ENCODE measurements around the gene TLR5. TPM values are rescaled to one million over a fixed set of nuclear protein-coding genes. Genes with fewer than 3 reads are reported as not detected.
A peak's percentile ranks its signal among the peaks of the same experiment; 100 is the strongest.

Gene TLR5
- total and polyA plus RNA-seq, 8 donors = 9.8 to 27.6 (median 10.6) TPM

DNA sequence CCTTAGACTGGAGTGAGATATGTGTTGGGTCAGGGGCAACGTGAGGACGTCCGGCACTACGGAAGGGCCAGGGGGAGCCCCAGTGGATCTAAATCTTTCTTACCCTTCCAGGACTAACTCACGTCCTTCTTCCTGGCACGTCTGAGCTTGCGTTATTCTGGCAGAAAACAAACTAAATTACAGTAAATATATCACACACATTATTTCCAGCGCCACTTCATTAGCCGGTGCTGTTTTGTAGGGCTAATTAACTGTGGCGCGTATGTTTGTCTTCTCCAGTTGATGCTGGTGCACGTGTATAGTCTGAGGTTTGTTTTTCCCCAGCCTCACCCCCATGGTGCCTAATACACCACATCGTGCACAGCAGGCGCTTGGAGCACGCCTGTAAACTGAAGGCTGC is 59.2 kb downstream of the TLR5 start:
- Histone ChIP-seq H3K27ac (no peak overlapping the region), H3K4me1 (peaks cover 8% of the 10 kb centered on the region in 2 donors)
- TF ChIP-seq, protein P1, sequence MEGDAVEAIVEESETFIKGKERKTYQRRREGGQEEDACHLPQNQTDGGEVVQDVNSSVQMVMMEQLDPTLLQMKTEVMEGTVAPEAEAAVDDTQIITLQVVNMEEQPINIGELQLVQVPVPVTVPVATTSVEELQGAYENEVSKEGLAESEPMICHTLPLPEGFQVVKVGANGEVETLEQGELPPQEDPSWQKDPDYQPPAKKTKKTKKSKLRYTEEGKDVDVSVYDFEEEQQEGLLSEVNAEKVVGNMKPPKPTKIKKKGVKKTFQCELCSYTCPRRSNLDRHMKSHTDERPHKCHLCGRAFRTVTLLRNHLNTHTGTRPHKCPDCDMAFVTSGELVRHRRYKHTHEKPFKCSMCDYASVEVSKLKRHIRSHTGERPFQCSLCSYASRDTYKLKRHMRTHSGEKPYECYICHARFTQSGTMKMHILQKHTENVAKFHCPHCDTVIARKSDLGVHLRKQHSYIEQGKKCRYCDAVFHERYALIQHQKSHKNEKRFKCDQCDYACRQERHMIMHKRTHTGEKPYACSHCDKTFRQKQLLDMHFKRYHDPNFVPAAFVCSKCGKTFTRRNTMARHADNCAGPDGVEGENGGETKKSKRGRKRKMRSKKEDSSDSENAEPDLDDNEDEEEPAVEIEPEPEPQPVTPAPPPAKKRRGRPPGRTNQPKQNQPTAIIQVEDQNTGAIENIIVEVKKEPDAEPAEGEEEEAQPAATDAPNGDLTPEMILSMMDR (IDR thresholded peaks at IDR 0.05) = no peak

DNA sequence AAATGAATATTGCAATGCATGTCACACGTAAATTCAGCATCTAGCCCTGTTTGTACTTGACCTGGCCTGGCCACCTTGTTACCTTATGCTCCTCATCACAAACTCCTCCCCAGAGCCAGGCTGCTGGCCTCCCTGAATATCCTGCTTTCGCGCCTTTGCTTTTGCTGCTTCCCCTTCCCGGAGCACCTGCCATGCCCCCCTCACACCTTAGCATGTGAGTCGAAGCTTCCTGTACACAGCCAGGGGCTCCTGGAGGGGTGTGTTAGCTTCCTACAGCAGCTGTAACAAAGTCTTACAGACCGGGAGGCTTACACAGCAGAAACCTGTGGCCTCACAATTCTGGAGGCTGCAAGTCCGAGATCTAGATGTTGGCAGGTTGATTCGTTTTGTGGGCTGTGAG is 60.1 kb downstream of the TLR5 start:
- Histone ChIP-seq H3K4me1 (peaks cover 7 to 11% of the 10 kb centered on the region in 2 donors), H3K27ac (no peak overlapping the region), H3K4me3 (no peak overlapping the region), H3K9me3 (no peaks in the 10 kb centered on the region), H3K27me3 (no peaks in the 10 kb centered on the region), H3K36me3 (no peaks in the 10 kb centered on the region)
- TF ChIP-seq, protein P1 (IDR thresholded peaks at IDR 0.05) = no peak
- DNase-seq (no peak), ATAC-seq (no peak)
- intact Hi-C loops (cut with DNase I) = loop anchor here (5.0 to 10.0 kb wide), 3 partner anchors 288 to 348 kb away; partner anchors contain the start of gene FAM177B (in 1 of the 2)

More for the DNA sequence above, 59.2 kb downstream of the TLR5 start:
- no peak overlapping the region for H3K4me3 ChIP-seq
- no peaks in the 10 kb centered on the region for H3K27me3 ChIP-seq
- intact Hi-C loops (cut with DNase I) = loop anchor here (5.0 to 10.0 kb wide), 3 partner anchors 289 to 349 kb away; partner anchors contain the start of gene FAM177B (in 1 of the 2)
- no peaks in the 10 kb centered on the region for H3K9me3 ChIP-seq
- peak in 2 of 4 donors; percentile 85 to 90 for DNase-seq
- H3K36me3 ChIP-seq = no peaks in the 10 kb centered on the region
- no peak for ATAC-seq

DNA sequence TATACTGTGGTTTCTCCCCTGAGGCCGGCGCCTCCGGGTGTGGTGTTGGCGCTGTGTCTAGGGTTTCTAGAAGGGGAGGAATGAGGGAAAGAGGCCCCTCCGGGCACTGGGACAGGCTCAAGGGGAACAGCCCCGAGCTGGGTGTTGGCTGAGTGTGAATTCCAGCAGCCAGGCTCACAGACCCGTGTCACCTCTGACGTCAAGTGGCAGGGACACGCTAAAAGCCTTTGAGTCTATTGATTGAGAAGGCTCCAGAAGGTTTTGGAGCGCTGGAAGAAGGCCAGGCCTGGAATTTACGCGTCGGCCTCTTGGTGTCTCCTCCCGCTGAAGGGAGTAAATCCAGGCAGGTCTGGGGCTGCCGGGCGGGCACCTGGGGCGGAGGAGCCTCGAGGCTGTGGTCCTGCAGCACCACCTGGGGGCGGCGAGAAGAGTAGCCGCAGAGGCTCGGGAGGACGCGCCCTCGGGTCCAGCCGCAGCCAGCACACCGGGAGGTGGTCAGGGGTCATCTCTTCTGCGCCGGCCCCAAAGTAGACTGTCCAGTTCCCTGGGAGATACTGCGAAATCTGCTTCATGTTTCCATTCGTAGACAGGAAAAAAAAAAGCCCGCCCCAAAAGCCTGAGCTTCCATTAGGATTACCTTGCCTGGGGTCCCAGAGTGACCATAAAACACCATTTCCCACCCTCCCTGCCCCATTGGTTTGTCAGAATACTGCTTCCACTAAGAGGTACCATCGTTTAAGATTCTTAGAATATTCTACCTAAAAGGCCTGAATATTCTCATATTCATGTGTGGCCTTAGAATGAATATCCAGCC is 61.7 kb downstream of the TLR5 start:
- H3K4me3 ChIP-seq = peak overlapping the region in 1 of 2 donors; percentile 20
- H3K9me3 ChIP-seq = no peaks in the 10 kb centered on the region
- ATAC-seq (peak; percentile 98), DNase-seq (peak; percentile 80 to 94 (median 88))
- TF ChIP-seq, protein P1 (IDR thresholded peaks at IDR 0.05) = peak; percentile 87 to 88
- H3K27ac ChIP-seq = peak overlapping the region; percentile 69
- H3K36me3 ChIP-seq = no peaks in the 10 kb centered on the region
- H3K4me1 ChIP-seq = peaks cover 6 to 19% of the 10 kb centered on the region in 2 donors
- no peaks in the 10 kb centered on the region for H3K27me3 ChIP-seq
- intact Hi-C loops (cut with DNase I) = loop anchor here (5.0 to 10.0 kb wide), 3 partner anchors 287 to 347 kb away; partner anchors contain the start of gene FAM177B (in 1 of the 2)

DNA sequence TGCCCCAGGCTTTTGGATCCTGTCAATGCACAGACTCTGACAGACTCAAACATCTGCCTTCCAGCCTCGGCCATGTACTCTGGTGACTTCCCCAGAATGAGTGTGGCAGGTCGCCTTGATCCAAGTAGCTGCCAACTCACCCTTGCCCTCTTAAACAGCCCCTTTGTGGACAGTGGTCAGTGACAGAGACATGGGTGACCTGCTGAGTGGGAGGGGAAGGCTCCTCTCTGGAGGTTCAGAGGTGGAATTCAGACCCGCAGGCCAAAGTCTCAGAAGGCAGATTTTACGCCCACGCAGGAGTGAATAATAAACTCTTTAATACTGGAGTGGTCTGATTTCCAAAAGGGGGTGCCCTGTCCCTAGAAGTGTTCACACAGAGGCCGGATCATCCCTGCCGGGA is 63.5 kb downstream of the TLR5 start:
- no peak overlapping the region for H3K27ac ChIP-seq
- intact Hi-C loops (cut with DNase I) = no loop called here

More for the DNA sequence above, 63.5 kb downstream of the TLR5 start:
- H3K27me3 ChIP-seq = no peaks in the 10 kb centered on the region
- TF ChIP-seq, protein P1 (IDR thresholded peaks at IDR 0.05) = no peak
- peaks cover 0 to 26% of the 10 kb centered on the region in 2 donors for H3K4me1 ChIP-seq
- H3K36me3 ChIP-seq = no peaks in the 10 kb centered on the region
- ATAC-seq (no peak), DNase-seq (no peak)
- H3K4me3 ChIP-seq = no peak overlapping the region
- no peaks in the 10 kb centered on the region for H3K9me3 ChIP-seq
